GM20000 (cell line): ENCODE results near the gene GFM1.

Source experiments
- DNase-seq: peaks from one replicate; pipeline ENCODE4 v3.0.0; 2012; ENCODE audit warnings: low spot score
- TF ChIP-seq, protein P1 (sequence below): IDR thresholded peaks from 2 replicates; pipeline ENCODE4 v1.5.1; 2012; ENCODE audit warnings: mild to moderate bottlenecking, control low read depth; ENCODE audit errors: extremely low read depth, missing control alignments

Gene GFM1

DNA sequence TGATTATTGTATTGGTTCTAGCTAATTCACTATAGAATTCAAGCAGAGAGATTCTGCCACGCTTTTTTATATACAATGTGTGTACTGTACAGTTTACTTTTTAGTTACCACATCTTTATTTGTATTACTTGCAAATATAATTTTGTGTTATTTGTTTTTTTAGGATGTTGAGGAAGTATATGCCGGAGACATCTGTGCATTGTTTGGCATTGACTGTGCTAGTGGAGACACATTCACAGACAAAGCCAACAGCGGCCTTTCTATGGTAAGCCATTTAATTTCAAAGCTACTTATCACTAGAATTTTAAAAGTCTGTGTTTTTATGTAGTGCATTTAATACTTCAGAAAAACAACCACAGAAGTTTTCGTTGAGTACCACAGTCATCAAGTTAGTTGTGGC is 16.4 kb downstream of the GFM1 start:
- TF ChIP-seq, protein P1, sequence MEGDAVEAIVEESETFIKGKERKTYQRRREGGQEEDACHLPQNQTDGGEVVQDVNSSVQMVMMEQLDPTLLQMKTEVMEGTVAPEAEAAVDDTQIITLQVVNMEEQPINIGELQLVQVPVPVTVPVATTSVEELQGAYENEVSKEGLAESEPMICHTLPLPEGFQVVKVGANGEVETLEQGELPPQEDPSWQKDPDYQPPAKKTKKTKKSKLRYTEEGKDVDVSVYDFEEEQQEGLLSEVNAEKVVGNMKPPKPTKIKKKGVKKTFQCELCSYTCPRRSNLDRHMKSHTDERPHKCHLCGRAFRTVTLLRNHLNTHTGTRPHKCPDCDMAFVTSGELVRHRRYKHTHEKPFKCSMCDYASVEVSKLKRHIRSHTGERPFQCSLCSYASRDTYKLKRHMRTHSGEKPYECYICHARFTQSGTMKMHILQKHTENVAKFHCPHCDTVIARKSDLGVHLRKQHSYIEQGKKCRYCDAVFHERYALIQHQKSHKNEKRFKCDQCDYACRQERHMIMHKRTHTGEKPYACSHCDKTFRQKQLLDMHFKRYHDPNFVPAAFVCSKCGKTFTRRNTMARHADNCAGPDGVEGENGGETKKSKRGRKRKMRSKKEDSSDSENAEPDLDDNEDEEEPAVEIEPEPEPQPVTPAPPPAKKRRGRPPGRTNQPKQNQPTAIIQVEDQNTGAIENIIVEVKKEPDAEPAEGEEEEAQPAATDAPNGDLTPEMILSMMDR, result no peak
- no peak for DNase-seq

DNA sequence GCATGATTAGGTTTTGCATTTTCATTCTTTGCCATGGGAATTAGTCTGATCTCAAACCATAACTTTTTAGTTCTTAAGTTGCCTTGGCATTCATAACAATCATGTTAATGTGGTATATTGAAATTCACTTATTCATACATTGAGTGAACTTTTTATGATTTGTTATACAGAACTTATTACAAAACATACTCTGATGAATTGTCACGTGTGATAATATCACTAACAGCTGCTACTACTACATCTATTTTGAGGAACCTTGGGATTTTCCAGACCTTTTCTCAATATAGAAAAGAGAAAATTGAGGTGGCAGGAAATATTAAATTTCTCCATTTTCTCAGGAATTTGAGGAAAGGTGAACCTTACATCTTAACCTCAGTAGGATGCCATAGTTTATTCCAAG is 18.9 kb downstream of the GFM1 start:
- DNase-seq, result no peak
- TF ChIP-seq, protein P1, result no peak

DNA sequence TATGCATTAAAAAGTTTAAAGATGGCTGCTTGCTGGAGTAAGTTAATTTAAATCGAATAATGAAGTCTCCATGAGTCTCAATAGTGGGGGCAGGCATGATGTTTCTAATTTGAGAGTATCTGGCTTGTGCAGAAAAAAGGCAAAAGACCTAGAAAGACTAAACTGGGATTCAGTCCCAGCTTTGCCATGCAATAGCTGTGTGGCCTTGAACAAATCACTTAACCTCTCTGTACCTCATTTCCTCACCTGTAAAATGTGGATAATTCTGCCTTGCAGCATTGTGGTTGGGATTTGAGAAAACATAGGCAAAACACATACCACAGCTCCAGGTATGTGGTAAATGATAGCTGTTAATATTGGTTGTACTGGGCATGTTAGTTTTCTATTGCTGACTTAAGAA is 19.5 kb downstream of the GFM1 start:
- TF ChIP-seq, protein P1, result no peak
- no peak for DNase-seq

DNA sequence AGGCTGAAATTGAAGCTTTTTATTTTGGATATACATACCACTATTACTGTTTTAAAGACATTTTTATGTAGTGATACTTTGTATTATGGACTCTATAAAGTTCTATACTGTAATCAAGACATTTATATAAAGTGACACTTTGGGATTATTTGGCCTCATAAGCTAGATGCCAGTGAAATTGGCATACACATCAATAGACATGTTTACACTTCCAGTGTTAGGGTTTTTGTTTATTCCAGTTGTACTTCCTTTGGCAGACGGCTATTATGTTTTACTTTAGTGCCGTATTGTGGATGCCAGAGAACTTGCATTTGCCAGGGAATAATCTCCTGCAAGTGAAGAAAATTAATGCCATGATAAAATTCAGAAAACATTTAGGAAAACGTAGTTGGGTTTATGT is 22.1 kb downstream of the GFM1 start:
- TF ChIP-seq, protein P1, result no peak
- DNase-seq, result no peak

DNA sequence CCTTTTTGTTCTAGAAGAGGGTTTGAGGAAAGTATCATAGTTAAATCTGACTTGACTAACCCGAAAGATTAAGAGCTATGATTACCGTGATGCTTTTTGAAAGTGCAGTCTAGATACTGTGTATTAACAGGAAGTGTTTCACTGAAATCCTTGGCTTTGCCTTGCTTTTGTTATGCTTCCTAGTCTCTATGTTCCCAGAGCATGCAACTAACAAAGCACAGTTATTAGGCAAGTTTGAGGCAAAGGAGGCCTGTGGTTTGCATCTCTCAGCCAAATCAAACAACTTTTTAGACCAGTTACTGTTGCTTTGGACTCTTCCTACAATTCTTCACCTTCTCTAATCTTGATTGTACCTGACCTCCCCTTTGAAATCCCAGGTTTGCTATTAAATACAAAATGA is 24.2 kb downstream of the GFM1 start:
- TF ChIP-seq, protein P1, result no peak
- no peak for DNase-seq

DNA sequence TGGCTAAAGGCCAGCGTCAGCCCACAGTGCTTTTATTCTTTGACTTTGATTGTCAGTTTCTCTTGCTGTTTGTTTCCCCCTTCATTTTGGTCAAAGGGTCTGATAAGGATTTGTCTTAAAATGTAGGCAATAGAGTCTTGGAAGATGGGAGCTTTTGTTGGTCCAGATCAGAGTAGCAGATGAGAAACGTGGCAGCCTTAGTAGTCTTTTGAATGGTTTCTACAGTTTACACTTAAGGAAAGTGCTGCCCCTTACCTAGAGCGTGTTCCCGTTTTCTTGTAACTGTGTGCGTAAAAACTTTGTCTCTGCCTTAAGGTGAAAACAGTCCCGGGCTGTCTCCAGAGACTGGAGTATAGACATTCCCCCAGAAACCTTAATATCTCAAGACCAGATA is 27.5 kb downstream of the GFM1 start:
- peak; percentile 10 for DNase-seq
- TF ChIP-seq, protein P1, result no peak

DNA sequence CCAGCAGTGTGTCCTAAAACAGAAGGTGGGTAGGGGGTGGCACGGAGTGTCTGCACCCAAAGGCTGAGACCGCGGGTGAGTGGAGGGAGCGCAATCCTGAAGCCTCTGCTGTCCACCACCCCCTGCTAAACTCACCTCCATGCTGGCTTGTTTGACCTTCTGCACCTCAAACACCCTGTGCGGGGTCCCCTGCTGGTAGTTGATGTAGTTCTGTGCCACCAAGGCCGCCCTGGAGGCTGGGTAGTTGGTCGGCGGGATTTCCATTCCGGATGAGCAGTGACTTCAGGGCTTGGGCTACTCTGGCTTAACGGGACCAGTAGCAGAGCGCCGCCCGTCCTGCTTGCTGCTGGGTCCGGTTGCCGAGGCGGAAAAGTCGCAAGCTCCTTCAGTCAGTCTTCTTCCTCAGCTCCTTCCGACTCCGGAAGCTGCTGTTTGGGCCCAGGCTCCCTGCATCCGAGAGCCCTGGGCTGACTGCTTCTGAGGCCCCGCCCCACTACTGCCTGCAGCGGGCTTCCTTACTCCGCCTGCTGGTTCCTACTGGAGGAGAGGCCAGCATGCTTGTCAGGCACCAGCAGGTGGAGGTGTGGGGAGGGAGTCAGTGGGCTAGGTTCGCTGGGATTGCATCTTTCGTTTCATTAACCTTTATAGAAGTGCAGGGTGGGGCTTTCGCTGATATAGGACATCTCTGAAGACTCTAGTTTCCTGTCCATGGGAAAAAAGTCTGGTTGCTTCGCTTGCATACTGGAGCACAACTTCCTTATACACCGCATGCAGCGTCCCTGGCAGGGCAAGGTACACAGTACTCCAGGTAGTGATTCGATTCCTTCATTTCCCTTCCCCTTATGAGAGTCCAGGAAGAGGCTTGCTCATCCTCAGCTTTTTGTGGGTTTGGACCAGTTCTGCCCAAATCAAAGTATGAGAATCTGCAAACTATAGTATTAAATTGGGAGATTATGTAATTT is 28.2 kb downstream of the GFM1 start, which contains the start of gene LXN:
TSS of gene LXN (minus strand) at position 434 of the 962 bp plus-strand sequence. CDS start at position 264, 170 bp downstream.
- DNase-seq, result peak; percentile 87
- TF ChIP-seq, protein P1, result peak; percentile 75
